Prostate gland (tissue), 2 donors: ENCODE measurements around the gene SUPT6H.

Experiments
- CTCF ChIP-seq, 4 experiments: fragments of 200-600 bp in 2 of 4; fragments of 450-650 bp in 2 of 4; sonication (generic) in 2 of 4; IDR thresholded peaks; 1 replicate in 3 of 4; 2 replicates in 1 of 4; pipeline ENCODE4 v1.5.1; 2016 to 2019; ENCODE audit warnings: antibody characterized with exemption in 4 of 4, mild to moderate bottlenecking in 2 of 4, moderate library complexity in 2 of 4
- POLR2AphosphoS5 ChIP-seq: sonication (generic); formaldehyde crosslinking; IDR thresholded peaks from one replicate; pipeline ENCODE4 v1.6.1; 2017; ENCODE audit warnings: antibody characterized with exemption

GRCh38 chr17:28626818-28627217, 35.2 kb upstream of the SUPT6H start:
- TF ChIP-seq CTCF (IDR thresholded peaks at IDR 0.05) (no peak), POLR2AphosphoS5 (no peak)
